Activated CD4-positive, alpha-beta T cell treated with anti-CD3 and anti-CD28 coated beads, Interleukin-2, amount 50 U/mL, for 24 hours (primary cell): ENCODE data around the gene TMCO4.
"Not testable (repeated sequence)": the region's sequence is repeated elsewhere in the genome, so short reads cannot be mapped to it uniquely, and the experiment has no call there.

Experiments
- DNase-seq, 2 donors: peaks; one replicate each; pipeline ENCODE4 v3.0.0-alpha.2; 2020; ENCODE audit warnings: low read depth in 1 of 2, low spot score in 1 of 2

TMCO4 gene

GRCh38 chr1:19814244-19814661 is 14.5 kb upstream of the TMCO4 start:
- DNase-seq: no peak

GRCh38 chr1:19813643-19813960 is 13.9 kb upstream of the TMCO4 start:
- no peak for DNase-seq

GRCh38 chr1:19812875-19813642 is 13.3 kb upstream of the TMCO4 start:
- DNase-seq: no peak

GRCh38 chr1:19811206-19811851 is 11.6 kb upstream of the TMCO4 start:
- DNase-seq: peak in 1 of 2 donors; percentile 27

- DNase-seq: no peak
Observed at GRCh38 chr1:19809044-19809750, 9.5 kb upstream of the TMCO4 start.

GRCh38 chr1:19808351-19808750 is 8.6 kb upstream of the TMCO4 start:
- DNase-seq: no peak

GRCh38 chr1:19804831-19805251 is 5.1 kb upstream of the TMCO4 start:
- no peak for DNase-seq

- no peak for DNase-seq
Observed at GRCh38 chr1:19802269-19802668, 2.6 kb upstream of the TMCO4 start.

GRCh38 chr1:19800076-19800804 is 524 bp upstream of the TMCO4 start:
- peak; percentile 11 to 36 for DNase-seq

GRCh38 chr1:19798486-19799229 is 1.1 kb downstream of the TMCO4 start:
- DNase-seq: no peak

- DNase-seq: no peak
Observed at GRCh38 chr1:19797827-19798226, 1.9 kb downstream of the TMCO4 start.

GRCh38 chr1:19794583-19794982 is 5.1 kb downstream of the TMCO4 start:
- DNase-seq: no peak

- no peak for DNase-seq
Observed at GRCh38 chr1:19793360-19794046, 6.2 kb downstream of the TMCO4 start.

- no peak for DNase-seq
Observed at GRCh38 chr1:19792237-19793002, 7.3 kb downstream of the TMCO4 start.

- DNase-seq: not testable (repeated sequence)
Observed at GRCh38 chr1:19790061-19790975, 9.4 kb downstream of the TMCO4 start.

- no peak for DNase-seq
Observed at GRCh38 chr1:19786988-19787423, 12.7 kb downstream of the TMCO4 start.

- no peak for DNase-seq
Observed at GRCh38 chr1:19785660-19786059, 14.1 kb downstream of the TMCO4 start.

- DNase-seq: no peak
Observed at GRCh38 chr1:19780267-19780877, 19.3 kb downstream of the TMCO4 start.
